Measurements from ENCODE around the gene MYOZ3. TPM values are rescaled to one million over a fixed set of nuclear protein-coding genes. Genes with fewer than 3 reads are reported as not detected.

MYOZ3 gene
- total and polyA plus RNA-seq, 2 of the 8 experiments (the other 6 are each of a cell fraction or from before 2014, with no cell fraction given), result 9.6 to 19.1 TPM

- TF ChIP-seq KDM4A (IDR thresholded peaks at IDR 0.05; ENCODE audit: low read depth, low read length, severe bottlenecking) (no peak), CTBP2 (IDR thresholded peaks at IDR 0.05; ENCODE audit: borderline replicate concordance, insufficient read depth, insufficient read length, low read length) (no peak), CBX8 (IDR thresholded peaks at IDR 0.05; ENCODE audit: borderline replicate concordance, low read depth, low read length) (no peak)
Measured at GRCh38 chr5:150632305-150633160, 28.5 kb upstream of the MYOZ3 start (continued).
